Heart left ventricle (tissue), 16 donors: ENCODE data around the gene HTR4. TPM values are rescaled to one million over a fixed set of nuclear protein-coding genes. Genes with fewer than 3 reads are reported as not detected.

Experiments used
- ATAC-seq, 4 donors: fragments of 200-7000 bp; cut with Tn5 transposase; one replicate each; pipeline ENCODE4 v1.9.1; 2020 to 2022; ENCODE audit warnings: moderate library complexity in 4 of 4, mild to moderate bottlenecking in 3 of 4, moderate number of reproducible peaks in 1 of 4
- DNase-seq, 5 donors: peaks; one replicate each; pipeline ENCODE4 v3.0.0-alpha.2; 2020
- H3K27ac ChIP-seq, 12 donors: fragments of 200-600 bp; sonication (generic) in 4 of 12; one replicate each; pipeline versions ENCODE4 v1.5.0 to v1.8.0; 2016 to 2022; ENCODE audit warnings: mild to moderate bottlenecking in 2 of 12
- H3K27me3 ChIP-seq, 9 donors: fragments of 200-600 bp; sonication (generic) in 2 of 9; one replicate each; pipeline versions ENCODE4 v1.5.1 to v1.8.0; 2016 to 2022; ENCODE audit warnings: mild to moderate bottlenecking in 3 of 9
- H3K36me3 ChIP-seq, 9 donors: fragments of 200-600 bp; sonication (generic) in 2 of 9; one replicate each; pipeline versions ENCODE4 v1.5.0 to v1.8.0; 2018 to 2022; ENCODE audit warnings: mild to moderate bottlenecking in 2 of 9
- H3K4me1 ChIP-seq, 12 donors: fragments of 200-600 bp; sonication (generic) in 4 of 12; one replicate each; pipeline versions ENCODE4 v1.5.0 to v1.8.0; 2016 to 2022; ENCODE audit warnings: mild to moderate bottlenecking in 3 of 12
- H3K4me3 ChIP-seq, 12 donors: fragments of 200-600 bp; sonication (generic) in 4 of 12; one replicate each; pipeline versions ENCODE4 v1.5.0 to v1.8.0; 2017 to 2022; ENCODE audit warnings: mild to moderate bottlenecking in 9 of 12, moderate library complexity in 4 of 12
- H3K9me3 ChIP-seq, 12 donors: fragments of 200-600 bp; sonication (generic) in 4 of 12; one replicate each; pipeline versions ENCODE4 v1.5.0 to v1.8.0; 2016 to 2022; ENCODE audit warnings: mild to moderate bottlenecking in 1 of 12
- CTCF ChIP-seq, 12 donors: fragments of 200-600 bp; sonication (generic) in 4 of 12; IDR thresholded peaks; one replicate each; pipeline versions ENCODE4 v1.5.0 to v1.8.0; 2018 to 2022; ENCODE audit warnings: antibody characterized with exemption in 12 of 12, mild to moderate bottlenecking in 5 of 12
- POLR2A ChIP-seq, 2 donors: fragments of 450-650 bp; IDR thresholded peaks; one replicate each; pipeline ENCODE4 v1.6.1; 2017; ENCODE audit warnings: antibody characterized with exemption in 2 of 2, mild to moderate bottlenecking in 2 of 2, moderate library complexity in 2 of 2
- WGBS, 4 donors: extraction: QIAGEN DNeasy Blood & Tissue Kit in 2 of 4; methylation state at CpG; one replicate each; pipeline versions ENCODE4 v1.1.5 to v1.1.7; 2013 to 2018; 5-methylcytosine and 5-hydroxymethylcytosine counted together
- intact Hi-C, 10 donors: fragments of 100-400 bp; cut with DNase I; formaldehyde crosslinking; loops; one replicate each; pipeline versions ENCODE4 v1.11.1 to v1.14.2; 2022
- polyA plus RNA-seq, 2 donors: library from polyadenylated mRNA; stranded (reverse); fragments of 200-250 nt; gene quantifications; one replicate each; pipeline ENCODE4 v1.2.3, GENCODE V29; 2013
- total RNA-seq, 9 donors: library from RNA; depleted of rRNA in 2 of 9; stranded (reverse); fragments of >200 nt in 2 of 9; fragmentation: NEBNext Ultra II Directional in 3 of 9; extraction: Animal tissue kit (Norgen Biotek cat#: 25700) in 3 of 9; gene quantifications; one replicate each; pipeline versions ENCODE4 v1.1.0 to v1.2.4, GENCODE V29; 2016 to 2023
- donor health status: ischemic (EF 13 %, LVEDD 7.1; RV severe dilation, severe dysfunction).
- donor health status: healthy with polysubstance abuse.
- donor health status: DM: no; HTN: yes; CAD: no.
- donor health status: DM: no; HTN: no; CAD: no.
- donor health status: ischemic (EF 25% LVEDD 6.9; RV normal size, moderate dysfunction).
- donor health status: ischemic (EF 25% LVEDD 5.7; RV mildly dilated, moderate dysfunction).
- donor health status: healthy.
- donor health status: DM: yes; HTN: yes; CAD: no.
- donor health status: ischemic (EF 35%, LVEDD 5.7; RV mildly dilated, moderate dysfunction).
- donor health status: nonischemic (EF 11% LVEDD 7.7; RV severe dilation, severe dysfunction).
- donor health status: DM: yes; HTN: yes; CAD: no.
- donor health status: PGD.
- donor health status: ischemic (EF 29% LVEDD 5.4; RV normal size, mild dysfunction).
- donor health status: nonischemic (EF 23%, LVEDD 6.1; RV moderate dilation, normal function).

The HTR4 gene
- total and polyA plus RNA-seq, 11 donors, result 0.11 to 1.6 (median 0.27) TPM; not detected in 4

- peak in 1 of 4 donors; percentile 31 for ATAC-seq
- no peaks in the 10 kb centered on the region for H3K36me3 ChIP-seq
These were observed 34.2 kb downstream of the HTR4 start for GRCh38 chr5:148620091-148620490.

GRCh38 chr5:148619484-148619883 lies 34.8 kb downstream of the HTR4 start:
- H3K9me3 ChIP-seq, result no peaks in the 10 kb centered on the region
- H3K27me3 ChIP-seq, result peaks cover 0 to 9% (median 0%) of the 10 kb centered on the region in 9 donors
- 42 to 61% (median 51%) methylated on average over 3 of the region's 3 CpGs for WGBS, 4 donors
- intact Hi-C loops, result no loop called here
- peak overlapping the region in 6 of 12 donors; percentile 43 to 81 (median 64) for H3K27ac ChIP-seq
- ATAC-seq (peak; percentile 2 to 89 (median 66)), DNase-seq (peak in 2 of 5 donors; percentile 13 to 18)
- H3K4me3 ChIP-seq, result no peak overlapping the region
- TF ChIP-seq CTCF (IDR thresholded peaks at IDR 0.05), result no peak
- TF ChIP-seq POLR2A (IDR thresholded peaks at IDR 0.05), result no peak
- no peaks in the 10 kb centered on the region for H3K36me3 ChIP-seq
- H3K4me1 ChIP-seq, result peaks cover 0 to 6% (median 0%) of the 10 kb centered on the region in 12 donors

More at GRCh38 chr5:148620091-148620490, 34.2 kb downstream of the HTR4 start:
- WGBS, 4 donors, result 52 to 64% (median 57%) methylated on average over 3 of the region's 3 CpGs
- peaks cover 0 to 9% (median 0%) of the 10 kb centered on the region in 9 donors for H3K27me3 ChIP-seq
- intact Hi-C loops, result no loop called here
- peak overlapping the region in 7 of 12 donors; percentile 34 to 81 (median 63) for H3K27ac ChIP-seq
- no peak for DNase-seq
- no peaks in the 10 kb centered on the region for H3K9me3 ChIP-seq
- H3K4me1 ChIP-seq, result peaks cover 0 to 6% (median 0%) of the 10 kb centered on the region in 12 donors
- no peak for TF ChIP-seq CTCF (IDR thresholded peaks at IDR 0.05)
- TF ChIP-seq POLR2A (IDR thresholded peaks at IDR 0.05), result no peak
- H3K4me3 ChIP-seq, result no peak overlapping the region

GRCh38 chr5:148615644-148616275 lies 38.6 kb downstream of the HTR4 start:
- no peak for ATAC-seq
- DNase-seq, result no peak
- TF ChIP-seq POLR2A (IDR thresholded peaks at IDR 0.05), result no peak
- TF ChIP-seq CTCF (IDR thresholded peaks at IDR 0.05), result no peak
- Histone ChIP-seq H3K27ac (no peak overlapping the region), H3K4me3 (no peak overlapping the region), H3K4me1 (peaks cover 0 to 6% (median 0%) of the 10 kb centered on the region in 12 donors), H3K9me3 (no peaks in the 10 kb centered on the region), H3K36me3 (no peaks in the 10 kb centered on the region), H3K27me3 (peaks cover 0 to 6% (median 0%) of the 10 kb centered on the region in 9 donors)
- intact Hi-C loops, result no loop called here
- 56 to 64% (median 60%) methylated on average over 4 of the region's 4 CpGs for WGBS, 4 donors

GRCh38 chr5:148607406-148607805 lies 46.9 kb downstream of the HTR4 start:
- Histone ChIP-seq H3K27me3 (no peaks in the 10 kb centered on the region), H3K9me3 (no peaks in the 10 kb centered on the region), H3K4me1 (no peaks in the 10 kb centered on the region), H3K36me3 (no peaks in the 10 kb centered on the region), H3K4me3 (no peak overlapping the region), H3K27ac (no peak overlapping the region)
- DNase-seq (no peak), ATAC-seq (no peak)
- intact Hi-C loops, result no loop called here
- no peak for TF ChIP-seq POLR2A (IDR thresholded peaks at IDR 0.05)

GRCh38 chr5:148606296-148606695 lies 48.0 kb downstream of the HTR4 start:
- no peak for TF ChIP-seq POLR2A (IDR thresholded peaks at IDR 0.05)
- no peak for TF ChIP-seq CTCF (IDR thresholded peaks at IDR 0.05)
- Histone ChIP-seq H3K27me3 (no peaks in the 10 kb centered on the region), H3K36me3 (no peaks in the 10 kb centered on the region), H3K27ac (no peak overlapping the region), H3K9me3 (no peaks in the 10 kb centered on the region), H3K4me3 (no peak overlapping the region), H3K4me1 (no peaks in the 10 kb centered on the region)
- DNase-seq, result no peak
- intact Hi-C loops, result no loop called here
- ATAC-seq, result no peak
